Endothelial cell (in vitro differentiated cells): ENCODE measurements around the gene PDIA6. TPM values are rescaled to one million over a fixed set of nuclear protein-coding genes. Genes with fewer than 3 reads are reported as not detected.
"Not testable (repeated sequence)": the region's sequence is repeated elsewhere in the genome, so short reads cannot be mapped to it uniquely, and the experiment has no call there.

Experiments used
- DNase-seq: peaks from one replicate; pipeline ENCODE4 v3.0.0; 2021; ENCODE audit warnings: low spot score
- H3K27ac Mint-ChIP-seq: one replicate; pipeline ENCODE4 v1.8.0; 2021; ENCODE audit warnings: mixed read lengths, inconsistent platforms; ENCODE audit not compliant: unreplicated experiment
- H3K27me3 Mint-ChIP-seq: one replicate; pipeline ENCODE4 v1.8.0; 2021; ENCODE audit warnings: mild to moderate bottlenecking, moderate library complexity, mixed read lengths, inconsistent platforms; ENCODE audit not compliant: unreplicated experiment
- H3K36me3 Mint-ChIP-seq: one replicate; pipeline ENCODE4 v1.8.0; 2021; ENCODE audit warnings: mild to moderate bottlenecking, low read depth, mixed read lengths, inconsistent platforms; ENCODE audit not compliant: unreplicated experiment
- H3K4me1 Mint-ChIP-seq: one replicate; pipeline ENCODE4 v1.8.0; 2021; ENCODE audit warnings: mild to moderate bottlenecking, mixed read lengths, inconsistent platforms; ENCODE audit not compliant: unreplicated experiment
- H3K4me3 Mint-ChIP-seq: one replicate; pipeline ENCODE4 v1.8.0; 2021; ENCODE audit warnings: mild to moderate bottlenecking, mixed read lengths, inconsistent platforms; ENCODE audit not compliant: unreplicated experiment
- H3K9me3 Mint-ChIP-seq: one replicate; pipeline ENCODE4 v1.8.0; 2021; ENCODE audit warnings: mixed read lengths, inconsistent platforms; ENCODE audit not compliant: unreplicated experiment
- CTCF ChIP-seq: fragments of 200-600 bp; sonication (generic); IDR thresholded peaks from one replicate; pipeline ENCODE4 v1.5.0; 2021; ENCODE audit warnings: antibody characterized with exemption; ENCODE audit not compliant: unreplicated experiment
- total RNA-seq: library from RNA; stranded (reverse); fragmentation: NEBNext Ultra II Directional; extraction: Animal tissue kit (Norgen Biotek cat#: 25700); gene quantifications from one replicate; pipeline ENCODE4 v1.2.1, GENCODE V29; 2021; ENCODE audit not compliant: unreplicated experiment

PDIA6 gene
- total RNA-seq, 1 donor from 2014 or later: 292 TPM

- DNase-seq: no peak
- Mint-ChIP-seq H3K27me3 (no peaks in the 10 kb centered on the region), H3K9me3 (no peaks in the 10 kb centered on the region), H3K36me3 (no peaks in the 10 kb centered on the region), H3K4me3 (peak overlapping the region; percentile 96), H3K27ac (peak overlapping the region; percentile 48), H3K4me1 (peaks cover 37% of the 10 kb centered on the region)
- no peak for TF ChIP-seq CTCF
Measured at GRCh38 chr2:10810202-10811161, 2.1 kb downstream of the PDIA6 start.

- no peak for TF ChIP-seq CTCF
- peaks cover 25% of the 10 kb centered on the region for H3K4me1 Mint-ChIP-seq
- no peak for DNase-seq
- H3K4me3 Mint-ChIP-seq: no peak overlapping the region
- H3K36me3 Mint-ChIP-seq: no peaks in the 10 kb centered on the region
- H3K9me3 Mint-ChIP-seq: no peaks in the 10 kb centered on the region
- H3K27ac Mint-ChIP-seq: no peak overlapping the region
- no peaks in the 10 kb centered on the region for H3K27me3 Mint-ChIP-seq
Measured at GRCh38 chr2:10806543-10806942, 6.0 kb downstream of the PDIA6 start.

GRCh38 chr2:10805990-10806389 is 6.6 kb downstream of the PDIA6 start:
- H3K9me3 Mint-ChIP-seq, H3K27ac Mint-ChIP-seq, H3K27me3 Mint-ChIP-seq, H3K4me3 Mint-ChIP-seq, H3K36me3 Mint-ChIP-seq, DNase-seq: not testable (repeated sequence)
- peaks cover 20% of the 10 kb centered on the region for H3K4me1 Mint-ChIP-seq

GRCh38 chr2:10802657-10803056 is 9.9 kb downstream of the PDIA6 start:
- no peak overlapping the region for H3K27ac Mint-ChIP-seq
- peaks cover 3% of the 10 kb centered on the region for H3K36me3 Mint-ChIP-seq
- TF ChIP-seq CTCF: no peak
- no peak for DNase-seq
- no peaks in the 10 kb centered on the region for H3K9me3 Mint-ChIP-seq
- H3K4me3 Mint-ChIP-seq: no peak overlapping the region
- no peaks in the 10 kb centered on the region for H3K4me1 Mint-ChIP-seq
- no peaks in the 10 kb centered on the region for H3K27me3 Mint-ChIP-seq

GRCh38 chr2:10800163-10800562 is 12.4 kb downstream of the PDIA6 start:
- Mint-ChIP-seq H3K9me3 (no peaks in the 10 kb centered on the region), H3K4me3 (no peak overlapping the region), H3K27me3 (no peaks in the 10 kb centered on the region), H3K27ac (no peak overlapping the region), H3K36me3 (peaks cover 18% of the 10 kb centered on the region), H3K4me1 (no peaks in the 10 kb centered on the region)
- DNase-seq: no peak
- no peak for TF ChIP-seq CTCF
